HG02885 (cell line): ENCODE results near the gene KCTD7.
"Not testable (repeated sequence)": the region's sequence is repeated elsewhere in the genome, so short reads cannot be mapped to it uniquely, and the experiment has no call there.

ENCODE experiments used
- ATAC-seq: cut with Tn5 transposase; IDR thresholded peaks from one replicate; pipeline ENCODE4 v1.9.1; 2021; ENCODE audit warnings: mild to moderate bottlenecking; ENCODE audit not compliant: unreplicated experiment, poor library complexity

KCTD7 gene

DNA sequence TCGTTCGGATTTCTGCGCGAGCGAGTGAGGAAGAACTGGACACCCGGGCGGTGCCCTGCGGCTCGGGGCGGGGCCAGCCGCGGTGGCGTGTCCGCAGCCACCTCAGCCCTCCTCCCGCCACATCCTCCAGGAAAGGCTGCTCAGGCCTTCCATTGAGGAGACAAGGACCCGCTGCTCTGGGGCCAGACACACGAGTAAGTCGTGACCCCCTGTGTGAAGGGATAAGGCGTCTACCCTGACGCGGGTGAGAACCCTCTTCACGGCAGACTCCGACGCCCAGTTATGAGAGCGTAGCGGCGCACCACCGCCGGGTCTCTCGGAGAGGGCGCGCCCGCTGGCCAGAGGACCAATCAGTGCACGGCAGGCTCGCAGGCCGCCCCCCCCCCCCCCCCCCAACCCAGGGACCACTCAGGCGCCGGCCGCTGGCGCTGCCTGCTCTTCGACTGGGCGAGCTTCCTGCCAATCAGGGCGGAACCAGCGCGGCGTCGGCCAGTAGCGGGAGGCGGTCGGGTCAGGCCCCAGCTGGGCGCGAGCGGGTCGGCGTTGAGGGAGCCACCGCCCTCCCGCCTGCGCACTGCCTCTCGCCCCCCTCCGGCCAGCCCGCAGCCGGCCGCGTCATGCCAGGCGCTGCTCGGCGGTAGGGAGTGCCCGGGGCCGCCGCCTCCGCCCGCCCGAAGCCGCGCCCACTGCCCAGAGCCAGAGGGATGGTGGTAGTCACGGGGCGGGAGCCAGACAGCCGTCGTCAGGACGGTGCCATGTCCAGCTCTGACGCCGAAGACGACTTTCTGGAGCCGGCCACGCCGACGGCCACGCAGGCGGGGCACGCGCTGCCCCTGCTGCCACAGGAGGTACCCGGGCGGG is at the start of gene KCTD7:
Gene KCTD7, plus strand, starts transcription at position 521 of the 861 bp plus-strand sequence. Its CDS starts 184 bp downstream, at position 705.
- peak; percentile 89 for ATAC-seq

- not testable (repeated sequence) for ATAC-seq
These were observed 48.3 kb upstream of the KCTD7 start for GRCh38 chr7:66580380-66580779.

GRCh38 chr7:66582816-66583489 is 45.7 kb upstream of the KCTD7 start:
- ATAC-seq: not testable (repeated sequence)

GRCh38 chr7:66583490-66584110 is 45.1 kb upstream of the KCTD7 start:
- ATAC-seq: no peak

DNA sequence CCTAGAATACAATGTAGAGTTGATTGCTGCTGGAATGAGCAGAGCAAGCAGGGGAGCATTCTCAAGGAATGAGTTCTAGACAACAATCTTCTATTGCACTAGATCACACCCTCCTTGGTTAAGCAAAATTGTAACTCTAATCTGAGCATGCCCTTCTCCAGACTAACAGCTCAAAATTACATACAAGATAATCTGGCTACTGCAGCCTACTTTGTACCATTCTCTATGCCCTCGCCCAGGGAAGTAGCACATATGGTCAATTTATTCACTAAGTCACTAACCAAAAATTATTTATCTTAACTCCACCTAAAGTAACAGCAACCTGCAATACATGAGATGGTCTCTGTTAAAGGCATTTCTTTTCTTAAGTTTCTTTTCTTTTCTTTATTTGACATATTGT is 42.5 kb upstream of the KCTD7 start:
- no peak for ATAC-seq

- not testable (repeated sequence) for ATAC-seq
These were observed 40.5 kb upstream of the KCTD7 start for GRCh38 chr7:66588226-66588625.

DNA sequence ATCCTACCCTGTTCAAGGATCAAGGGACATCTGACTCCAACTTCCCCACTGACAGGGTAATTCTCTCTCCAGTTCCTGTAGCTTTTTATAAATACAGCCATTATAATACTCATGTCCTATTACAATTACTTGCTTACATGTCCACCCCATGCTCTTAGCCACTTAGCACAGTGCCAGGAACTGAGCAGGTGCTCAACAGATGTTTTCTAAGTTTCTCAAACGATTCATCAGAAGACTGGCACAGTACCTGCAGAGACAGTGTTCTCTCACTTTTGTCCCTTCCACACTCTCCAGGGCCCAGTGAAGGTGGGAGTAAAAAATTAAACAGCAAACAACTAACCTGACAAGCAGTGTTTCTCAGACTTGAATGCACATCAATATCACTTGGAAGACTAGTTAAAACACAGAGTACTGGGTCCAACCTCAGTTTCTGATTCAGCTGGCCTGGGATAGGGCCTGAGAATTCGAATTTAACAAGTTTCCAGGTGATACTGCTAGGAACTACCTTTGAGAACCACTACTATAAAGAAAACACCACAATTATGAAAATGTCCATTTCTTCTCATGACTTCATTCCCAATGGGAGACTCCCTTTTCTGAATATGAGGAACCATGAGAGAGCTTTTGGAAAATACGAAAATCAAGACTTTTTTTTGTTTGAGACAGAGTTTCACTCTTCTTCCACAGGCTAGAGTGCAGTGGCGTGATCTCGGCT is 39.7 kb upstream of the KCTD7 start:
- ATAC-seq: not testable (repeated sequence)

GRCh38 chr7:66590302-66591057 is 38.2 kb upstream of the KCTD7 start:
- ATAC-seq: not testable (repeated sequence)

DNA sequence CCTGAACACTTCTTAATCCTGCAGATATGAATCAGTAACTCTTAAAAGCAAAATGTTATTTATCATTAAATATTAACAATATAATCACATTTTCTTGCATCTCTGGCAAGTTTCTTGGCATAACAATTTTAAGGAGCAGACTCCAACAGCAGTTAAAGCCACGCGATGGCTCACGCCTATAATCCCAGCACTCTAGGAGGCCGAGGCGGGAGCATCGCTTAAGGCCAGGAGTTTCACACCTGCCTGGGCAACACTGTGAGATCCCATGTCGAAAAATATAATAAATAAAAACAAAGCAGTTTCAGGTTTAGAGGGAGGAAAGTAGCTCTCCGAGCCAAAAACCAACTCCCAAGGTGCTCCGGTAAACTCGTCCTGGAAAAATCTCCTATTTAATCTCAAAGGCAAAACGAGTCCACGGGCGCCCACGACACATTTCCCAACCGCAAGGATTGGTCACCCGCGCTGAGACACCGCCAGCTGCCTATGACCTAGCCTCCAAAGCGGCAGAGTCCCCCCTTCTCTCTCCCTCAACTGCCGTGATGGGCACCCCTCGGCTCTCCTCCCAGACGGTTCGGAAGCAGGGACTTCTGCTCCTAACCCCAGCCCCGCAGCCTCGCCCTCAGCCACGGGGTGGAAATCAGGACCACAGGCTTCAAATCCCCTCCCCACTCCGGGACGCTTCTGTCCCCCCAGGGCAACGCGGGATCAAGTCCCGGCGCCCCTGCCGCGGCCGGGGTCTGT is 37.5 kb upstream of the KCTD7 start:
- peak; percentile 16 for ATAC-seq

DNA sequence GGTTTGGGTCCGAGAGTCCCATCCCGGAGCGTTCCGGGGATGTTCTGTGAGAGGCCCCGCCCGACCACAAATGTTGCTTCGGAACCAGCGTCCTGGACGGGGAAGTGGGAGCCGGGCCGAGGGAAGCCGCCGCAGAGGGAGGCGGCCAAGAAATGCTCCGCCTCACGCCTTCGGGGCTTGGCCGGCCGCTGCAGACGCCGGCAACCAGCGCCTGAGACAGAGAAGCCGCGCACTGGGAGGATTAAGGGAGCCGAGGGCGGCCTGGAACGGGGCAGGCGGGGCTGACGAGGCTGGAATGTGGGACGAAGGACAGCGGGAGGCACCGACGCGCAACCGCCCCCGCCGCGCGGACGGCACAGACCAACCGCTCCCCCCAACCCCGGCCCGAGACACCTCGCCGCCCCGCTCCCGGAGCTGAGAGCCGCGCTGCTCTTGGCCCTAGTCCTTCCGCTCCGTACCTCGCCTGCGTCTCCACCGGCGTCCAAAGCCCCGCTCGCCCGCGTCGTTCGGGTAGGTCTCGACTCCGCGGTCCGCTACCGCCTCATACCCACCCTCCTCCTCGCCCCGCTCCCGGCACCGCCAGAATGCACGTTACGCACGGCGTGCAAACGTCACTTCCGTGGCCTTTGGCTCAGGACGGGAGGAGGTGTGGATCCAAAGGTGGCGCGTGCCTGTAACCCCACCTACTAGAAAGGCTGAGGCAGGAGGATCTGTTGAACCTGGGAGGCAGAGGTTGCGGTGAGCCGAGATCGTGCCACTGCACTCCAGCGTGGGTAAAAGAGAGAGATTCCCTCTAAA is 36.7 kb upstream of the KCTD7 start:
- ATAC-seq: peak; percentile 99

- peak; percentile 11 for ATAC-seq
These were observed 36.0 kb upstream of the KCTD7 start for GRCh38 chr7:66592597-66593146.

DNA sequence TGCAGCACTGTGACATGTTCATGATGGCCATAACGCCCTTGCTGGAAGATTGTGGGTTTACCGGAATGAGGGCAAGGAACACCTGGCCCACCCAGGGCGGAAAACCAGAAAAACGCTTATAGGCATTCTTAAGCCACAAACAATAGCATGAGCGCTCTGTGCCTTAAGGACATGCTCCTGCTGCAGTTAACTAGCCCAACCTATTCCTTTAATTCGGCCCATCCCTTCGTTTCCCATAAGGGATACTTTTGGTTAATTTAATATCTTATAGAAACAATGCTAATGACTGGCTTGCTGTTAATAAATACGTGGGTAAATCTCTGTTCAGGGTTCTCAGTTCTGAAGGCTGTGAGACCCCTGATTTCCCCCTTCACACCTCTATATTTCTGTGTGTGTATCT is 34.6 kb upstream of the KCTD7 start:
- ATAC-seq: not testable (repeated sequence)

DNA sequence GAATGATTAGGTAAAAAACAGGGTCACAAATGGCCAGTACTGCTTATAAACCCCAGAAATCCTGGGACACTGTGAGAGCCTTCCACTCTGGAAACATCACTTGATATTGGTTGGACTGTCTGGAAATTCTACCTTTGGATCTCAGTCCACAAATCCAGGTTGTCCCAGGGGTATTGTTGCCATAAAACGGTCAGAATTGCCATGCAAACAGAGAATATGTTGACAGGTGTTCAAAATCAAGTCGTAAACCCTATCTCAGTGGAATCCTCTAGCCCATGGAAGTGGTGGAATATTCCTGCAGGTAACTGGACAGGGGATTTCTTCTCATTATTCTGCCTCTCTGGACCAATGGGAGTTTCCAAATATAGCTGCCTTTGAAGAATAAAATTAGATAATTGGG is 31.2 kb upstream of the KCTD7 start:
- no peak for ATAC-seq

DNA sequence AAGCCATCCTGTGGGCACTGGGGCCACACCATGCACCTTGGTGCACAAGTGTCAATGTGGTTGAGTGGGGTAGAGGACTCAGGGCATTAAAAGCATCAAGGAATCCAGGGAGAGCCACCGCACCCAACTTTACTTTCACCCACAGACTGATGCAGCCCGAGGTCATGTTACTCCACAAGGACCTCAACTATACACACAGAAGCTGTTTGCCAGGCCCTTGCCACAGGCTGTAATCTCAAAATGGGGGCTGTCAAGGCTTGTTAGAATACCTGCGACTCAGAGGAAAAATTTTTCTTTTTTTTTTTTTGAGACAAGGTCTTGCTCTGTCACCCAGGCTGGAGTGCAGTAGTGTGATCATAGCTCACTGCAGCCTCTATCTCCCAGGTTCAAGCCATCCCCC is 26.5 kb upstream of the KCTD7 start:
- no peak for ATAC-seq

DNA sequence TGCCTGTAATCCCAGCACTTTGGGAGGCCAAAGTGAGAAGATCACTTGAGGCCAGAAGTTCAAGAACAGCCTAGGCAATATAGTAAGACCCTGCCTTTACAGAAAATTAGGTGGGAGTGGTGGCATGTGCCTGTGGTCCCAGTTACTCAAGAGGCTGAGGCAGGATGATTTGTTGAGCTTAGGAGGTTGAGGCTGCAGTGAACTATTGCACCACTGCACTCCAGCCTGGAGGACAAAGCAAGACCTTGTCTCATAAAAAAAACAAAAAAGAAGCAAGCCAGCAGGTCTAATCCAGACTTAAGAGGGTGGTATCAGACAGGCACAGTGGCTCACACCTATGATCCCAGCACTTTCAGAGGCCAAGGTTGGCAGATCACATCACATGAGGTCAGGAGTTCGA is 24.5 kb upstream of the KCTD7 start:
- no peak for ATAC-seq

DNA sequence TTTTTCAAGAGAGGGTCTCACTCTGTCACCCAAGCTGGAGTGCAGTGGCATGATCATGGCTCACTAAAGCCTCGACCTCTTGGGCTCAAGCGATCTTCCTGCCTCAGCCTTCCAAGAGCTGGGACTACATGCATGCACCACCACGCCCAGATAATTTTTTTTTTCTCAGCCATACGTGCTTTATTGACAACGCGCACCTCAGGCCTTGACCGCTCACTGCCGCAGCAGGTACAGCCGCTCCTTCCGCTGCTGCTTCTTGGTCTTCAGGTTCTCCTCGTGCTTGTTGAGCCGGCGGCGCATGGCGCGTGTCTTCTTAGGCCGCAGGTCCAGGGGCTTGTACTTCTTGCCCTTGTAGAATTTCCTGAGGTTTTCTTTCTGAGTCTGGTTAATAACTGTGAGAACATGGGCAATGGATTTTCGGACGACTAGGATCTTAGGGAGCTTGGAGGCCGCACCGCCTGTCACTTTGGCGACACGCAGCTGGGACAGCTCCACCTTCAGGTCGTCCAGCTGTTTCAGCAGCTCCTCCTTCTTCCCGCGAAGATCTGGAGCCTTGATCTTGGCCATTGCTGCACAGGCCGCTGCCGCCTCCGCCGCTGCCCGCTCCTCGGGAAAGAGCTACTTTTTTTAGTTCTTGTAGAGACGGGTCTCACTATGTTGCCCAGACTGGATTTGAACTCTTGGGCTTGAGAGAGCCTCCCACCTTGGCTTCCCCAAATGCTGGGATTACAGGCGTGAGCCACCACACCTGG is 22.0 kb upstream of the KCTD7 start:
- not testable (repeated sequence) for ATAC-seq

GRCh38 chr7:66609176-66609575 is 19.5 kb upstream of the KCTD7 start:
- ATAC-seq: no peak
